ENCODE data around the gene PRTG. TPM values are rescaled to one million over a fixed set of nuclear protein-coding genes. Genes with fewer than 3 reads are reported as not detected.

The PRTG gene
- total RNA-seq, 4 donors from 2014 or later = 0.66 to 2.7 (median 1.4) TPM

- TF ChIP-seq, protein P1, sequence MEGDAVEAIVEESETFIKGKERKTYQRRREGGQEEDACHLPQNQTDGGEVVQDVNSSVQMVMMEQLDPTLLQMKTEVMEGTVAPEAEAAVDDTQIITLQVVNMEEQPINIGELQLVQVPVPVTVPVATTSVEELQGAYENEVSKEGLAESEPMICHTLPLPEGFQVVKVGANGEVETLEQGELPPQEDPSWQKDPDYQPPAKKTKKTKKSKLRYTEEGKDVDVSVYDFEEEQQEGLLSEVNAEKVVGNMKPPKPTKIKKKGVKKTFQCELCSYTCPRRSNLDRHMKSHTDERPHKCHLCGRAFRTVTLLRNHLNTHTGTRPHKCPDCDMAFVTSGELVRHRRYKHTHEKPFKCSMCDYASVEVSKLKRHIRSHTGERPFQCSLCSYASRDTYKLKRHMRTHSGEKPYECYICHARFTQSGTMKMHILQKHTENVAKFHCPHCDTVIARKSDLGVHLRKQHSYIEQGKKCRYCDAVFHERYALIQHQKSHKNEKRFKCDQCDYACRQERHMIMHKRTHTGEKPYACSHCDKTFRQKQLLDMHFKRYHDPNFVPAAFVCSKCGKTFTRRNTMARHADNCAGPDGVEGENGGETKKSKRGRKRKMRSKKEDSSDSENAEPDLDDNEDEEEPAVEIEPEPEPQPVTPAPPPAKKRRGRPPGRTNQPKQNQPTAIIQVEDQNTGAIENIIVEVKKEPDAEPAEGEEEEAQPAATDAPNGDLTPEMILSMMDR (IDR thresholded peaks at IDR 0.05; ENCODE audit: low read depth) = no peak
Observed at GRCh38 chr15:55707951-55708350, 35.0 kb downstream of the PRTG start.

DNA sequence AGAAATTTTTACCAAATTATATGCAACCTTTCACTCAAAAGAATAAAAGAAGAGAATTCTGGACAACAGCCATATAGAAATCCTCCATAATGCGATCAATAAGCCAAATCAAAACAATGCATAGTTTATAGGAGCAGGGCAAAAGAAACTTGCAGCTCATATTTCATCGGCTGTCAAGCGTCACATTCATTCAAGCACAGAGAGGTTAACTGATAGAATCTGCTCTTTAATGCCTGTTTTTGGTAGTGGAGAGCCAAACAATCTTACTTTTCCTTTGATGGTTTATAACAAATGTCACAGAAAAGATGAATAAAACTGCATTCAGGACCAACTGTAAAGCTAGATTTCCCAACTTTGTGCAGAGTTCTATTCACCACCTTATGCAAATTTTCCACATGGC lies 35.4 kb downstream of the PRTG start:
- TF ChIP-seq, protein P1 (IDR thresholded peaks at IDR 0.05; ENCODE audit: low read depth) = no peak

GRCh38 chr15:55703873-55704301 lies 39.1 kb downstream of the PRTG start:
- TF ChIP-seq, protein P1 (IDR thresholded peaks at IDR 0.05; ENCODE audit: low read depth) = no peak

GRCh38 chr15:55700876-55701275 lies 42.1 kb downstream of the PRTG start:
- TF ChIP-seq, protein P1 (IDR thresholded peaks at IDR 0.05; ENCODE audit: low read depth) = no peak

GRCh38 chr15:55698653-55699052 lies 44.3 kb downstream of the PRTG start:
- TF ChIP-seq, protein P1 (IDR thresholded peaks at IDR 0.05; ENCODE audit: low read depth) = no peak

DNA sequence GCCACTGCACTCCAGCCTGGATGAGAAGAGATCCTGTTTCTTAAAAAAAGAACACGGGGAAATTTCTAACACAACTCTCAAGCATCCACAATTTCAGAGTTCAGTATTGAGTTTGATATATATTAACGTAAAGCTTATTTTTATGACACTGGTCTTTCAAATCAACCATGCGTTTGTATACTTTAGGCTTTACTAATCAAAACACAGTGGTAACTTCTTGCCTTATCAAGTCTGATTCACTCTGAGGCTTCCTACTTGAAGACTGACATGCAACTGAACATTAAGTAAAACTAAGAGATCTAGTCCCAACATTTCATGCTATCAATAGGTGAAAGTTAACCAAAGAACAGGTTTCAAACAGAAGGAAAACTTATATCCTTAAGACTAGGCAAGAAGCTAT lies 46.7 kb downstream of the PRTG start:
- TF ChIP-seq, protein P1 (IDR thresholded peaks at IDR 0.05; ENCODE audit: low read depth) = no peak

DNA sequence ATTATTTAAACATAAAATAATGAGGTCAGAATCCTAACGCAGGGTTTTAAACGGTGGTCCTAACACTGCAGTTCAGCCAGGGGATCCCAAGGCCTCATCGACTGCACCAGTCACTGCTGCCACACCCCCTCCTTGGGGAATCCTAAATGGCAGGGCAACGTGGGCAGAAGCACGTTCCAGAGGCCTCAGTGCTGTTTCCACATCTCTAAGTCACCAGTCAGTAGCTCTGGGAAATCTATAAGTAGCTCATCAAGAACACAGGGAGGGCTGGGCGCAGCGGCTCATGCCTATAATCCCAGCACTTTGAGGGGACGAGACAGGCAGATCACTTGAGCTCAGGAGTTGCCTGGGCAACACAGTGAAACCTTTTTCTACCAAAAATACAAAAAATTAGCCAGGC lies 47.5 kb downstream of the PRTG start:
- TF ChIP-seq, protein P1 (IDR thresholded peaks at IDR 0.05; ENCODE audit: low read depth) = no peak
